C4-2B (cell line): ENCODE data around the gene SYT12.

Source experiments
- H3K27ac ChIP-seq: fragments of 450-650 bp; 2 replicates; pipeline ENCODE4 v1.5.1; 2017
- ZFX ChIP-seq: fragments of 450-650 bp; IDR thresholded peaks from 2 replicates; pipeline ENCODE4 v1.6.1; 2017
- TF ChIP-seq, protein P1 (sequence below): fragments of 450-650 bp; conservative IDR thresholded peaks from 2 replicates; pipeline ENCODE4 v1.5.1; 2017; ENCODE audit warnings: mild to moderate bottlenecking

The SYT12 gene

DNA sequence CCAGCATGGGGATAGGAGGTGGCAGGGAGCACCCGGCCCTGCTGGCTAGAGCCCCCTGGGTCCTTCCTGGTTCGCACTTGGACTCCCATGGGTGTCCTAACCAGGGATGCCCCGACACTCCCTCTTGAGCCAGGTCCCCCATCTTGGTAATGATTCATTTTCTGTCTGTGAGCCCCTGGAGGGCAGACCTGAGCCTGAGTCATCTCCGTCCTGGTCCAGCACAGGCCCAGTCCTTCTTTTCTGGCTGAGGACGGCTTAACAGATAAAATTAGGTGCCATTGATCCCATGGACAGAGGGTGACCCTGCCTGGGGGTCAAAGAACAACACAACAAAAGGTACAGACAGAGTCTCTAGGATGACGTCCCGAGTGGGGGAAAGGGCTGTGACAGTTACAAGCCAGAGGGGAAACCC is 37.2 kb downstream of the SYT12 start:
- TF ChIP-seq, protein P1, sequence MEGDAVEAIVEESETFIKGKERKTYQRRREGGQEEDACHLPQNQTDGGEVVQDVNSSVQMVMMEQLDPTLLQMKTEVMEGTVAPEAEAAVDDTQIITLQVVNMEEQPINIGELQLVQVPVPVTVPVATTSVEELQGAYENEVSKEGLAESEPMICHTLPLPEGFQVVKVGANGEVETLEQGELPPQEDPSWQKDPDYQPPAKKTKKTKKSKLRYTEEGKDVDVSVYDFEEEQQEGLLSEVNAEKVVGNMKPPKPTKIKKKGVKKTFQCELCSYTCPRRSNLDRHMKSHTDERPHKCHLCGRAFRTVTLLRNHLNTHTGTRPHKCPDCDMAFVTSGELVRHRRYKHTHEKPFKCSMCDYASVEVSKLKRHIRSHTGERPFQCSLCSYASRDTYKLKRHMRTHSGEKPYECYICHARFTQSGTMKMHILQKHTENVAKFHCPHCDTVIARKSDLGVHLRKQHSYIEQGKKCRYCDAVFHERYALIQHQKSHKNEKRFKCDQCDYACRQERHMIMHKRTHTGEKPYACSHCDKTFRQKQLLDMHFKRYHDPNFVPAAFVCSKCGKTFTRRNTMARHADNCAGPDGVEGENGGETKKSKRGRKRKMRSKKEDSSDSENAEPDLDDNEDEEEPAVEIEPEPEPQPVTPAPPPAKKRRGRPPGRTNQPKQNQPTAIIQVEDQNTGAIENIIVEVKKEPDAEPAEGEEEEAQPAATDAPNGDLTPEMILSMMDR, result no peak
- no peak for TF ChIP-seq ZFX
- H3K27ac ChIP-seq, result no peak overlapping the region

DNA sequence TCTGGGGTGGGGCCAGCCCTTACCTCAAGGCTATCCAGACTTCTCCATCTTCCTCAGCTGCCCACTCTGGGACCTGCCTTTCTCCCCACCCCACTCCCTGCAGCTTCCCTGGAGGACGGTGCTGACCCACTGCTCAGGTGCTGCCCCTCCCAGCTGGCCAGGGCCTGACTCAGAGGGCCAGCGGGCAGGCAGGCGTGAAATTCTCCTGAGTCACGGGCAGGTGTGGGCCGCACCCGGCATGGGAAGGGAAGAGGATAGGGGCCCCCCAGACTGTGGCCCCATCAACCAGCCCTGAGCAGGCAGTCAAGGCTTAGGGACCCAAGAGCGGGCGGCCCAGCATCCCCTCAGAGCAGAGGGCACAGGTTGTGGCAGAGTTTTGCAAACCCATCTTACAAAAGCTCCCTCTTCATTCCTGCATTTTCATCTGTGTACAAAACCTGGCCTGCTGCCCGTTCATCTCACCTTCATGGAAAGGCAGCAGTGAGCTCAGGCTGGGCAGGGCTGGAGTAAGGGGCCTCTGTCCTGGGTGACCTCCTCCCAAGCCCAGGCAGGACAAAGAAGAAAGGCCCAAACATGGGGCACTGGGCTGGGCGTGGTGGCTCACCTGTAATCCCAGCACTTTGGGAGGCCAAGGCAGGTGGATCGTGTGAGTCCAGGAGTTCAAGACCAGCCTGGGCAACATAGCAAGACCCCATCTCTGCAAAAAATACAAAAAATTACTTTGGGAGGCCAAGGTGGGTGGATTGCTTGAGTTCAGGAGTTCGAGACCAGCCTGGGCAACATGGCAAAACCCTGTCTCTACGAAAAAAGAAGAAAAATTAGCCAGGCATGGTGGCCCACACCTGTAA is 39.8 kb downstream of the SYT12 start:
- no peak overlapping the region for H3K27ac ChIP-seq
- TF ChIP-seq, protein P1, result no peak
- TF ChIP-seq ZFX, result no peak

DNA sequence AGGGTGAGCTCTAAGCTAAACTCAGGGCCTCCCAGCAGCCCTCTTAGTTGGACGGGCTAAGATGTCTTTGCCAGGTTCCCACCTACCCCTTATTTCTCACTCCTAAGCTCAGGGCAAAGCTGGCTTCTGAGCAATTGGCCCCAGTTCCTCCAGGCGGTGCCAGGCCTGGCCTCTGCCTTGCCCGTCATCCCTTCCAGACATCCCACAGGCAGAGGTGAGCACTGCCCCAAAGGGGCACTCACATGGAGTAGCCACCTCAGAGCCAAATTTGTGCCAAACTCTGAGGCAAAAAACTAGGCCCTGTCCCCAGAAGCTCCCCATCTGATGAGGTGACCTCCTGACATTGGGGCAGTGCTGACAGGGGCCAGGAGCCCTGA is 43.4 kb downstream of the SYT12 start:
- TF ChIP-seq, protein P1, result no peak
- TF ChIP-seq ZFX, result no peak
- H3K27ac ChIP-seq, result no peak overlapping the region

DNA sequence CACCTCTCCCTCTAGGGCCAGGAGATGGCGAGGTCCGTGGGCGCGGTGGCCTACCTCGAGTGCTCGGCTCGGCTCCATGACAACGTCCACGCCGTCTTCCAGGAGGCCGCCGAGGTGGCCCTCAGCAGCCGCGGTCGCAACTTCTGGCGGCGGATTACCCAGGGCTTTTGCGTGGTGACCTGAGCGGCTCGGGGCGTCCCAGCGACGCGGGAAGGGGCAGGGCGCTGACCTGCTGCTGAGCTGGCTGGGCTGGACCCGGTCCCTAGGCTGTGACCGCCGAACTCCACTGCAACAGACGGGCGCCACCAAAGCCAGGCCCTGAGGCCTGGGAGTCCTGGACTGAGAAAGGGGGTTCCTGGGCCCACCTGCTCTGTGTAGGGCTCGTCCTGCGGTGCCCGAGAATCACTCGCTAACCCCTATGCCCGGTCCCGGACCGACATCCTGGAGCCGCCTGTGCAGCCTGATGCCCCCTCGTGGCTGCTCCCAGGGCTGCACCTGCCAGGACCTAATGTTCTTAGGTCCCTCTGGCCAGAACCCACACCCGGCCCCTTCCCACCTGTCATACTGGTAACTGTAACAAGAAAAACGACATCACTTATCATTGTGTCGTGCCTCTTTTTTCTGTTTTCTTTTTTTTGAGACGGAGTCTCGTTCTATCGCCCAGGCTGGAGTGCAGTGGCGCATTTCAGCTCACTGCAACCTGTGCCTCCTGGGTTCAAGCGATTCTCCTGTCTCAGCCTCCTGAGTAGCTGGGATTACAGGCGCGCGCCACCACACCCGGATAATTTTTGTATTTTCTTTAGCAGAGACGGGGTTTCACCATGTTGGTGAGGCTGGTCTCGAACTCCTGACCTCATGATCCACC is 48.7 kb downstream of the SYT12 start:
- no peak overlapping the region for H3K27ac ChIP-seq
- no peak for TF ChIP-seq ZFX
- TF ChIP-seq, protein P1, result peak; percentile 87

DNA sequence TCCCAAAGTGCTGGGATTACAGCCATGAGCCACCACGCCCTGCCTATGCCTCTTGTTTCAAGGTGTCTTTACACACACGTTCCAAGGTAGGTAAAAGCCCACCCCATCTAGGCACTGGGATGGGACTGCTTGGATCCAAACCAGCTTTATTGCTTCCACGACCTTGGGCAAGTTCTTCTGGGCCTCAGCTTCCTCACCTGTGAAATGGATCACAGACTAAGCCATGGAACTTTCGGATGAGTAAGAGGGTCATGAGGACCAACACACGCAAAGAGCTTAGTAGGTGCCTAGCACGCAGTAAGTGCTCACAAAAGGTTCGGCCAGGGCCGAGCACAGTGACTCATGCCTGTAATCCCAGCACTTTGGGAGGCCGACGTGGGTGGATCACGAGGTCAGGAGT is 49.4 kb downstream of the SYT12 start:
- no peak for TF ChIP-seq ZFX
- TF ChIP-seq, protein P1, result no peak
- no peak overlapping the region for H3K27ac ChIP-seq

DNA sequence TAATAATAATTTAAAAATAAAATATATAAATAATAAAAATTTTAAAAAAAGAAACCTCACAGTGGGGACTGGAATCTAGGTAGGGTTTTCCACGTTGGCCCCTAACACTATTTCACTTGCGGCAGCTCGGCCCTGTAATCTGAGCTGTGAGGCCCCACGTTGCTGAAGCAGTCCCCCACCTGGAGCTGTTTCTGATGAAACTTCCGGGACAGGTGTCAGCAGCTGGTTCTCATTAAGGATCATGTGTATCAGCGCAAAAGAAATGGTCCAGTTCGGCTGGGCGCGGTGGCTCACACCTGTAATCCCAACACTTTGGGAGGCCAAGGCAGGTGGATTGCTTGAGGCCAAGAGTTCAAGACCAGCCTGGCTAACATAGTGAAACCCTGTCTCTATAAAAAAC is 51.0 kb downstream of the SYT12 start:
- no peak overlapping the region for H3K27ac ChIP-seq
- TF ChIP-seq, protein P1, result no peak
- TF ChIP-seq ZFX, result no peak

DNA sequence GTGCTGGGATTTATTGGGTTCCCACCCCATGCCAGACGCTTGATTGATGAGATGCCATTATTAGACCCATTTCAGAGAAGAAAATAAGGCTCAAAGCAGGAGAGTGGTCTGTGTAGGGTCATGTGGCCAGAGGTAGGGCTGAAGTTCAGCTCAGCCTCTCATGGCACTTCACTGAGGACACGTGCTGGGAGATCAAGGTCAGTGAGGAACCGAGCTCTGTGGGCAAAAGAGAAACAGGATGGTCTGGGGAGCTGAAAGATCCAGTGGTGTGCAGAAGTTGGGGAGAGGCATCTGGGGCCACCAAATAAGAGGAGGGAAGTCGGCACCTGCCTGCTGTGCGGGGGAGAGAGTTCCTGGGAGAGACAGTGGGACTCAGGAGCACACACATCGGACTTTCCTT is 53.3 kb downstream of the SYT12 start:
- H3K27ac ChIP-seq, result no peak overlapping the region

More for the DNA sequence above, 53.3 kb downstream of the SYT12 start:
- TF ChIP-seq ZFX, result no peak
- TF ChIP-seq, protein P1, result no peak
